H1 (cell line): ENCODE data around the gene PWWP3B. TPM values are rescaled to one million over a fixed set of nuclear protein-coding genes. Genes with fewer than 3 reads are reported as not detected.
A peak's percentile ranks its signal among the peaks of the same experiment; 100 is the strongest.

Source experiments
- CTCF ChIA-PET: fragments of 300-600 bp; sonication (Branson Sonifier 250); formaldehyde crosslinking; loops from one replicate; lab custom pipeline; 2021; ENCODE audit not compliant: partially characterized antibody; lab: Charles Lee
- POLR2A ChIA-PET: fragments of 300-600 bp; sonication (Branson Sonifier 250); formaldehyde crosslinking; loops from one replicate; lab custom pipeline; 2021; ENCODE audit warnings: inconsistent platforms; ENCODE audit not compliant: partially characterized antibody; lab: Charles Lee
- DNase-seq, 2 experiments: peaks; one replicate each; pipeline versions ENCODE4 v3.0.0 to v3.0.0-alpha.2; 2010 to 2022; ENCODE audit warnings: low spot score in 2 of 2, low read depth in 1 of 2, mixed read lengths in 1 of 2
- FAIRE-seq: peaks from 2 replicates; lab custom pipeline; 2011; peaks lifted over from hg19 to GRCh38; lab: Jason Lieb, UNC
- H2AFZ ChIP-seq: 2 replicates; pipeline ENCODE4 v1.8.1; 2012; ENCODE audit warnings: low read length, inconsistent platforms
- H2AK5ac ChIP-seq: 2 replicates; pipeline ENCODE4 v1.6.1; 2013; ENCODE audit warnings: low read depth, low read length
- H2BK120ac ChIP-seq: replicated peaks from 2 replicates; pipeline ENCODE3; 2013; ENCODE audit warnings: low read depth, low read length, inconsistent platforms
- H2BK12ac ChIP-seq: 2 replicates; pipeline ENCODE4 v1.6.1; 2013; ENCODE audit warnings: low read depth, low read length
- H2BK15ac ChIP-seq: 2 replicates; pipeline ENCODE4 v1.6.1; 2013; ENCODE audit warnings: low read length
- H2BK20ac ChIP-seq: 2 replicates; pipeline ENCODE4 v1.6.1; 2013; ENCODE audit warnings: low read length
- H2BK5ac ChIP-seq: 2 replicates; pipeline ENCODE4 v1.6.1; 2013; ENCODE audit warnings: low read depth, low read length
- H3K14ac ChIP-seq: 2 replicates; pipeline ENCODE4 v1.6.1; 2013; ENCODE audit warnings: inconsistent platforms; ENCODE audit not compliant: insufficient read length
- H3K18ac ChIP-seq: 2 replicates; pipeline ENCODE4 v1.6.1; 2013; ENCODE audit warnings: low read length; ENCODE audit errors: extremely low read depth
- H3K23ac ChIP-seq: 2 replicates; pipeline ENCODE4 v1.6.1; 2013; ENCODE audit warnings: inconsistent platforms; ENCODE audit not compliant: insufficient read length
- H3K23me2 ChIP-seq: 2 replicates; pipeline ENCODE4 v1.6.1; 2013; ENCODE audit warnings: low read depth, low read length
- H3K27ac ChIP-seq: 2 replicates; pipeline ENCODE4 v1.6.1; 2011; ENCODE audit warnings: low read depth, low read length, inconsistent platforms
- H3K27me3 ChIP-seq, 4 experiments: replicated peaks in 1 of 4; 1 replicate in 1 of 4; 2 replicates in 3 of 4; pipeline versions ENCODE4 v1.6.1 to v1.8.1; 2011 to 2013; ENCODE audit warnings: low read length in 3 of 4, mild to moderate bottlenecking in 3 of 4, inconsistent platforms in 2 of 4, mixed read lengths in 2 of 4, moderate library complexity in 1 of 4; ENCODE audit not compliant: control insufficient read depth in 3 of 4, insufficient read depth in 3 of 4; ENCODE audit errors: extremely low read depth in 1 of 4
- H3K36me3 ChIP-seq, 4 experiments: 2 replicates each; pipeline versions ENCODE4 v1.6.1 to v1.8.1; 2011 to 2013; ENCODE audit warnings: mild to moderate bottlenecking in 4 of 4, low read length in 3 of 4, moderate library complexity in 2 of 4, control low read depth in 1 of 4, inconsistent platforms in 1 of 4; ENCODE audit not compliant: insufficient read depth in 4 of 4, control insufficient read depth in 2 of 4
- H3K4ac ChIP-seq: replicated peaks from 2 replicates; pipeline ENCODE3; 2013; ENCODE audit warnings: low read length, low read depth, mixed read lengths, inconsistent platforms; ENCODE audit not compliant: insufficient read length
- H3K4me1 ChIP-seq, 4 experiments: replicated peaks in 1 of 4; 1 replicate in 1 of 4; 2 replicates in 3 of 4; pipeline versions ENCODE4 v1.6.1 to v1.8.1; 2011 to 2013; ENCODE audit warnings: low read length in 3 of 4, inconsistent platforms in 2 of 4, mixed read lengths in 1 of 4; ENCODE audit not compliant: insufficient read depth in 4 of 4, control insufficient read depth in 3 of 4
- H3K4me2 ChIP-seq, 2 experiments: 2 replicates each; pipeline versions ENCODE4 v1.6.1 to v1.8.1; 2011 to 2013; ENCODE audit warnings: low read depth in 2 of 2, low read length in 2 of 2, control low read depth in 1 of 2, inconsistent platforms in 1 of 2, mild to moderate bottlenecking in 1 of 2; ENCODE audit not compliant: insufficient read depth in 1 of 2
- H3K4me3 ChIP-seq, 4 experiments: fragments of 200-600, 300-600 bp in 1 of 4; sonication (generic), shearing (Covaris generic), sonication (Bioruptor Twin) in 1 of 4; 2 replicates each; pipeline versions ENCODE4 v1.5.1 to v1.8.1; 2011 to 2016; ENCODE audit warnings: low read length in 4 of 4, low read depth in 3 of 4, control low read depth in 2 of 4, inconsistent platforms in 2 of 4, mild to moderate bottlenecking in 2 of 4, mixed read lengths in 1 of 4, moderate library complexity in 1 of 4; ENCODE audit not compliant: insufficient read depth in 2 of 4; ENCODE audit errors: extremely low read depth in 1 of 4
- H3K56ac ChIP-seq: replicated peaks from 2 replicates; pipeline ENCODE3; 2013; ENCODE audit warnings: low read depth, mild to moderate bottlenecking, mixed read lengths, low read length, inconsistent platforms; ENCODE audit not compliant: insufficient read length
- H3K79me1 ChIP-seq: 2 replicates; pipeline ENCODE4 v1.6.1; 2013; ENCODE audit warnings: low read depth, low read length, control low read depth
- H3K79me2 ChIP-seq, 2 experiments: 2 replicates each; pipeline versions ENCODE4 v1.6.1 to v1.8.1; 2012 to 2013; ENCODE audit warnings: low read length in 2 of 2, mild to moderate bottlenecking in 2 of 2, inconsistent platforms in 1 of 2; ENCODE audit not compliant: insufficient read depth in 2 of 2, control insufficient read depth in 1 of 2
- H3K9ac ChIP-seq, 4 experiments: replicated peaks in 1 of 4; 1 replicate in 1 of 4; 2 replicates in 3 of 4; pipeline versions ENCODE4 v1.6.1 to v1.8.1; 2011 to 2013; ENCODE audit warnings: low read depth in 3 of 4, low read length in 3 of 4, control low read depth in 2 of 4, mild to moderate bottlenecking in 2 of 4, moderate library complexity in 2 of 4, inconsistent platforms in 1 of 4; ENCODE audit errors: extremely low read depth in 1 of 4
- H3K9me3 ChIP-seq, 2 experiments: 2 replicates each; pipeline versions ENCODE4 v1.6.1 to v1.8.1; 2012 to 2013; ENCODE audit warnings: mild to moderate bottlenecking in 2 of 2, moderate library complexity in 2 of 2, control low read depth in 1 of 2, inconsistent platforms in 1 of 2, low read depth in 1 of 2, low read length in 1 of 2, mixed read lengths in 1 of 2; ENCODE audit not compliant: insufficient read depth in 2 of 2
- H4K20me1 ChIP-seq, 2 experiments: replicated peaks in 1 of 2; 2 replicates each; pipeline versions ENCODE3 to v1.8.1; 2011 to 2013; ENCODE audit warnings: inconsistent platforms in 2 of 2, low read length in 2 of 2, mild to moderate bottlenecking in 1 of 2; ENCODE audit not compliant: insufficient read depth in 2 of 2, control insufficient read depth in 1 of 2
- H4K5ac ChIP-seq: 2 replicates; pipeline ENCODE4 v1.6.1; 2013; ENCODE audit warnings: low read length, low read depth, mixed read lengths, inconsistent platforms; ENCODE audit not compliant: insufficient read length
- H4K8ac ChIP-seq: 2 replicates; pipeline ENCODE4 v1.8.0; 2013; ENCODE audit warnings: mild to moderate bottlenecking, moderate library complexity, low read length, inconsistent platforms; ENCODE audit not compliant: insufficient read depth; ENCODE audit errors: extremely low read depth
- H4K91ac ChIP-seq: replicated peaks from 2 replicates; pipeline ENCODE3; 2013; ENCODE audit warnings: low read length, mixed read lengths, inconsistent platforms; ENCODE audit not compliant: insufficient read length
- CHD2 ChIP-seq: IDR thresholded peaks from 2 replicates; pipeline ENCODE4 v1.6.1; 2012; ENCODE audit warnings: low read length, improper control_type of control experiment
- HDAC6 ChIP-seq: IDR thresholded peaks from one replicate; pipeline ENCODE4 v1.7.1; 2012; ENCODE audit warnings: low read depth, mild to moderate bottlenecking, inconsistent platforms, low read length, moderate library complexity
- RAD21 ChIP-seq, 2 experiments: IDR thresholded peaks in 1 of 2; conservative IDR thresholded peaks in 1 of 2; 2 replicates each; pipeline ENCODE4 v1.6.1; 2011; ENCODE audit warnings: low read depth in 2 of 2, low read length in 2 of 2, improper control_type of control experiment in 1 of 2, inconsistent platforms in 1 of 2, mild to moderate bottlenecking in 1 of 2, moderate library complexity in 1 of 2
- WGBS, 2 experiments: shearing (Covaris generic) in 1 of 2; methylation state at CpG; one replicate each; pipeline versions ENCODE4 v1.1.6 to v1.1.7; 2013 to 2015; ENCODE audit warnings: low lambda C conversion rate in 2 of 2, mixed read lengths in 2 of 2, inconsistent platforms in 1 of 2, low coverage in 1 of 2, missing lambda C conversion rate in 1 of 2; ENCODE audit not compliant: insufficient replicate concordance in 2 of 2, insufficient coverage in 1 of 2, insufficient read length in 1 of 2; ENCODE audit errors: extremely low coverage in 1 of 2, missing lambda C conversion rate in 1 of 2; 5-methylcytosine and 5-hydroxymethylcytosine counted together
- long read RNA-seq, 2 experiments: library from RNA in 1 of 2; library from capped mRNA in 1 of 2; stranded (forward); transcript quantifications; one replicate each; pipeline ENCODE4 v2.0.0, GENCODE V29; 2021; ENCODE audit warnings: inconsistent platforms in 1 of 2
- polyA minus RNA-seq, 3 experiments: library from RNA; depleted of rRNA, polyadenylated mRNA; stranded (reverse); fragments of >200 nt; gene quantifications; 1 replicate in 2 of 3; 2 replicates in 1 of 3; pipeline ENCODE4 v1.2.3, GENCODE V29; 2011
- polyA plus RNA-seq, 7 experiments: library from polyadenylated mRNA; depleted of rRNA in 3 of 7; stranded (reverse) in 5 of 7; unstranded in 2 of 7; fragments of >200 nt in 5 of 7; fragments of 200-250 nt in 2 of 7; gene quantifications; 1 replicate in 5 of 7; 2 replicates in 1 of 7; 4 replicates in 1 of 7; pipeline versions ENCODE4 v1.2.1 to v1.2.3, GENCODE V29; 2011 to 2013; ENCODE audit warnings: missing spikeins in 2 of 7, mixed read lengths in 2 of 7
- total RNA-seq: library from RNA; stranded (reverse); fragmentation: NEBNext Ultra II Directional; extraction: Animal tissue kit (Norgen Biotek cat#: 25700); gene quantifications from 2 replicates; pipeline ENCODE4 v1.2.1, GENCODE V29; 2021

PWWP3B gene
- 0.61 and 0.86 TPM in 2 replicates for total RNA-seq
- polyA plus RNA-seq (2011; rRNA removed), result 0.08 and 0.15 TPM in 2 replicates
- polyA plus RNA-seq (2011; cell fraction: cytosol; rRNA removed), result 0.10 TPM
- polyA plus RNA-seq (2011; cell fraction: nucleus; rRNA removed), result 0.16 TPM
- 0.05 to 0.25 TPM (median 0.16 TPM) in 4 replicates for polyA plus RNA-seq (2012, experiment 1 of 2)
- not detected for polyA plus RNA-seq (2012, experiment 2 of 2)
- 0.59 TPM for polyA plus RNA-seq (2013, experiment 1 of 2)
- polyA plus RNA-seq (2013, experiment 2 of 2), result 0.55 TPM
- 0.19 and 0.34 TPM in 2 replicates for polyA minus RNA-seq (2011; rRNA and poly(A)+ RNA removed)
- polyA minus RNA-seq (2011; cell fraction: cytosol; rRNA and poly(A)+ RNA removed), result not detected
- 0.70 TPM for polyA minus RNA-seq (2011; cell fraction: nucleus; rRNA and poly(A)+ RNA removed)
- long read RNA-seq, experiment 1, result 0 reads
- long read RNA-seq, experiment 2, result 0 reads

DNA sequence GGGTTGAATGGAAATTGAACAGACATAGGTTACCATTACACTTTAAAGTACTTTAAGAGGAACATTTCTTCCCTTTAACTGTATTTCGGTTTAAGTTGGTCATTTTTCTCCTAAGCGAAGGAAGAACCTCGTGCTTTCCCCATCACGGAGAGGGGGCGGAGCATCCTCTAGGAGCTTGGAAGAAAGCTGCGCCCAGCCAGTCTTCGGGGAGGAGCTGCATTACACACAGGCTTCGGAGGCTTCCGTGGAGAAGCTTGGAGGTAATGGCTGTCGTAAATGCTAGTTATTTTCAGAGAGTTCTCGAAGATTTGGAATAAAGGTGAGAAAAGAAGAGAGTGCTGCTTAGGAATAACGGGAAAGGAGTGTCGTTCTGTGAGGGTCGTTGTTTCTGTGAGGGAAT lies at the start of gene PWWP3B:
Gene PWWP3B (plus strand): TSS at position 199 of the 400 bp plus-strand sequence. CDS start 37,128 bp downstream, outside the sequence.
- Histone ChIP-seq H3K27ac (no peak within 1 kb of the TSS), H2BK5ac (no peak within 1 kb of the TSS), H3K56ac (no peak within 1 kb of the TSS), H3K79me2 (no peaks in the 10 kb centered on the region), H4K20me1 (no peaks in the 10 kb centered on the region), H4K5ac (no peak within 1 kb of the TSS), H3K4me3 (peak within 1 kb of the TSS in 2 of 4 experiments; percentile 23 to 24; a peak in 2 of 8 replicates), H3K4ac (no peak within 1 kb of the TSS), H3K9me3 (no peaks in the 10 kb centered on the region; a peak in 1 of 4 replicates), H2BK20ac (no peak within 1 kb of the TSS), H2AK5ac (no peak within 1 kb of the TSS), H2BK120ac (no peak within 1 kb of the TSS), H4K8ac (no peak within 1 kb of the TSS), H4K91ac (no peak within 1 kb of the TSS), H2BK15ac (no peak within 1 kb of the TSS), H3K18ac (no peak within 1 kb of the TSS), H3K27me3 (no peaks in the 10 kb centered on the region), H3K14ac (no peak within 1 kb of the TSS), H3K79me1 (no peaks in the 10 kb centered on the region), H2BK12ac (no peak within 1 kb of the TSS), H2AFZ (no peak within 1 kb of the TSS), H3K4me1 (no peaks in the 10 kb centered on the region), H3K9ac (no peak within 1 kb of the TSS), H3K23me2 (no peaks in the 10 kb centered on the region), H3K4me2 (peak within 1 kb of the TSS in 1 of 2 experiments; percentile 47; a peak in 1 of 4 replicates), H3K23ac (no peak within 1 kb of the TSS), H3K36me3 (no peaks in the 10 kb centered on the region)
- FAIRE-seq (no peak), DNase-seq (peak in 1 of 2 experiments; percentile 7)
- WGBS, 2 experiments, result 81% methylated on average over 11 of the region's 14 CpGs; no CpG with 5 or more reads in 1 of the 2 experiments
- CTCF ChIA-PET, result no interaction called here
- TF ChIP-seq CHD2, result no peak
- no peak for TF ChIP-seq RAD21 (IDR thresholded peaks at IDR 0.05 in 1 of 2, conservative IDR thresholded peaks at IDR 0.05 in 1 of 2; ENCODE audit: low read depth in 2 of 2, low read length in 2 of 2)
- TF ChIP-seq HDAC6, result no peak
- POLR2A ChIA-PET, result no interaction called here
